HG02763 (cell line): ENCODE measurements around the gene FBN2.
"Not testable (repeated sequence)": the region's sequence is repeated elsewhere in the genome, so short reads cannot be mapped to it uniquely, and the experiment has no call there.

Experiments used
- ATAC-seq: cut with Tn5 transposase; IDR thresholded peaks from one replicate; pipeline ENCODE4 v1.9.1; 2021; ENCODE audit warnings: mild to moderate bottlenecking, moderate library complexity; ENCODE audit not compliant: unreplicated experiment

Gene FBN2

DNA sequence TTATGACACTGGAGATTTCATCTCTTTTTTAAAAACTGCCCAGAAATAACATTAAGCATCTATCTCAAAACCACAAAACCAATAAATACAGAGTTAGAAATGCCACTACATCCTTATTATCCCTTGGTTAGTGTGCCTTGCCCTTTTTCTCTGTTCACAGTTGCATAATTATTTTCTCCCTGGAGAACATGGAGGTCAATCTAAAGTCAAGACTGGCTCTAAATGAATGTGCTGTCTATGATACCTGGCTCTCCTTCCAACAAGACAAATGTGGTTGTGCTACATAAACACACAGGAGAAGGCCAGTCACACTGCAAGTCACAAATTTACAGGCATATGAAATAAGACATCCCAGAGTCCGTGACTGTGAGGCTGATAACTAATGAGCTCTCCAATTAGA, 2.8 kb downstream of the FBN2 start:
- ATAC-seq: no peak

DNA sequence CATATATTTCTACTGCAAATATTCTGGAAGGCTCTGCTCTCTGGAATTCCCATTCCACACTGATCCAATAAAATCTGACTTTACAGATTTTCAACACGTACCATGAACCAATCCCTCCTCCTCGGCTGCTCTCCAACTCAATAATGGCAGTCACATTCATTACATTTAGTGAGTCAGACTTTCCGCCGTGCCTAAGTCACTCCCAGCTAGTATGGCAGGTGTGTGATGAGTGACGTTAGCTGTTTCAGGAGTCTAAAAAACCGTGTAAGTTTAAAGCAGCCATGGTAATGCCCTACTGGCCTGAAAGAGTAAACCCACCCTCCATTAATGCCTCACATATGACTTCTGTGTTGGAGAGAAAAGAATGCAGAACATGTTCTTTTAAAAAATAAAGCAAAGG, 3.3 kb downstream of the FBN2 start:
- no peak for ATAC-seq

DNA sequence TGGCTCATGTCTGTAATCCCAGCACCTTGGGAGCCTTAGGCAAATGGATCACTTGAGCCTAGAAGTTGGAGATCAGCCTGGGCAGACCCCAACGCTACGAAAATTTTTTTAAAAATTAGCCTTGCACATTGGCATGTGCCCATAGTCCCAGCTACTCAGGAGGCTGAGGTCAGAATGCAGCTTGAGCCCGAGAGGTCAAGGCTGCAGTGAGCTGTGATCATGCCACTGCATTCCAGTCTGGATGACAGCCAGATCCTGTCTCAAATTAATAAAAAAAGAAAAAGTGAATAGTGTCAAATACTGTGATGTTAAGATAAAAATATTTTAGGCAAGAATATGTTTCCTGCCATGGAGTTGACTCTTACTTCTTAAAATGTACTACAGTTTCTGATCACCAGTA, 5.3 kb downstream of the FBN2 start:
- no peak for ATAC-seq

DNA sequence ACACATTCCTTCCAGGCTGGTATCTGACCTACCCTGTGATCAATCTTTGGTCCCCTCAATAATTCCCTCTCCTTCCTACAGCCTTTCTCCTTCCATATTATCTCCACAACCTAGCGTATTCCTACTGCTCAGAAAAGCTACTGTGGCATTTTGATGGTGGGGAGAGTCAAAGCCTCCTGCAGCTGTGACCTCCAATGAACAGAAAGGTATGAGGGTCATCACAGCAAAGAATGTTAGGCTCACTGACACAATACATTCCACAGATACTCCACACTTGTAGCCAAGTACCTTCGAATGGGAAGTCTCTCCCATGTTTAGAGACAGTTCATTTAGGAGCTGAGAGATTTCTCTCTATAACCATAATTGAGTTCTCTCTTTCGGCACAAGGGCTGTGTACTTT, 5.9 kb downstream of the FBN2 start:
- ATAC-seq: no peak

DNA sequence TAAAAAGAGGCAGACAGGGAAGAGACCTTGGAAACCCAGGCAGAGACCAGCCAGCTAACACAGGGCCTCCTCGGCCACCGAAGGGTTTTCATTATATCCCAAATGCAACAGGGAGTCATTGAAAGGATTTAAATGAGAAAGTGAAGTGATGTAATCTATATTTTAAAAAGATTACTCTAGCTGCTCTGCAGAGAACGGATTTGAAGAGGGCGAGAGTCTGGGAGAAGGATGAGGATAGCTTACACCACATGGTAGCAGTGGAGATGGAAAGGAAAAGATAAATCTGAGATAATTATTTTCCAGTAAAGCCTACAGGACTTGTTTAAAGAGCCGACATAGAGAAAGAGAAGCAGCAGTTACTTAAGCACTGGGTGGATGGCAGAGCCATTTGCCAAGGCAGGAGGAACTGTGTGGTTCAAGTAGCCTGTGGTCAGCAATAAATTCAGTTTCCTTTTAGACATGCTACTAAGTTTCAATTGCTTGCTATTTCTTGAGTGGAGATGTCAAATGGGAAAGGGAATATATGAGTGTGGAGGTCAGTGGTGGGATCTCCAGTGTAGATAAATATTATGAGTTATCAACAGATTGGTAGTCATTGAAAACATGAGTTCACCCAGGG, 9.3 kb downstream of the FBN2 start:
- ATAC-seq: no peak

DNA sequence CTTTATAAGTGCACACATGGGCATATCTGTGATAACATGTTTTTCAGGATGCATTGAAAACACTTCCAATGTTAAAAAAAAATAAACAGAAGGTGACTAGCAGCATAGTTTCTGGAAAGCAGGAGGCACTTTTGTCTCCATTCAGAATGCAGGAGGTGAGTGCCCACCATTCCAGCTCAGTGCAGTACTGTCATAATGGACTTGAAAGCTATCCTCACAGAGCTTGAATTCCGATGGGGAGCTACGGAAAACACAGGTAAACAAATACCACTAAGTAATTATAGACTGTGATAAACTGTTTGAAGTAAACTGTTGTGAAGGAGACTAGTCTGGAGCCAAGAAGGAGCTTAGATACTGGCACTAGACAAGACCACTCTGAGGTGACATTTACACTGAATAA, 9.9 kb downstream of the FBN2 start:
- no peak for ATAC-seq

DNA sequence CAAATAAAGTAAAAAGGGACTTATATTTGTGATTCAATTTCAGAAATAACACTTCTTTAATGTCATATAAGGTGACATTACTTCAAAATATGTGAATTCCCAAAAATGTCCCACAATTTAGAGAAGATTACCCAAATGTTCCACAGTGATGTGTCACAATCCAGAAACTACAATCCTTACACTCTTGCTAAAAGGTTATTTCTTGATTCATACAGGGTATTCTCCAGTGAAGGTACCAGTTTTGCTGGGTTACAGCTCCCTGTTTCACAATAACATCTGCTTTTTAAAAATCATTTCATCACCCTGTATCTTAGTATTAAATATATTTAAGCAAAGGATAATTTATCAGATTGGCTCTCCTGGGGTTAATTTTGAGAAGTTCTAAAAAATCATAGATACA, 11.0 kb downstream of the FBN2 start:
- ATAC-seq: no peak

DNA sequence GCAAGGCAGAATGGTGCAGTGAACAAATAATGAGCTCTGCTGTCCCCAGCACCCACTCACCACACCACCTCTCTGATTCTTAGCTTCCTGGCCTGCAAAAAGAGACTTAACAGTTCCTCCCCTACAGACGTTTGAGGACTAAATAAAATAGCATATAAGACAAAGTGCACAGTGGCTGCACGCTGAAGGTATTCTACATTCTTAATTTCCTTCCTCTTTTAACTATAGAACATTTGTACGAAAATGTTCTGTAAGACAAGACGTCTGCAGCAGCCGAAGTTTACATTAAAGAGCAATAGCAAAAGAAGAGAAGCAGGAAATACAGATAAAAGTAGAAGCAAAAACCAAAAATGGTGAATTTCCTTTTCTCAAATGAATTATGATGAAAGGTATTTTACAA, 15.7 kb downstream of the FBN2 start:
- ATAC-seq: no peak

DNA sequence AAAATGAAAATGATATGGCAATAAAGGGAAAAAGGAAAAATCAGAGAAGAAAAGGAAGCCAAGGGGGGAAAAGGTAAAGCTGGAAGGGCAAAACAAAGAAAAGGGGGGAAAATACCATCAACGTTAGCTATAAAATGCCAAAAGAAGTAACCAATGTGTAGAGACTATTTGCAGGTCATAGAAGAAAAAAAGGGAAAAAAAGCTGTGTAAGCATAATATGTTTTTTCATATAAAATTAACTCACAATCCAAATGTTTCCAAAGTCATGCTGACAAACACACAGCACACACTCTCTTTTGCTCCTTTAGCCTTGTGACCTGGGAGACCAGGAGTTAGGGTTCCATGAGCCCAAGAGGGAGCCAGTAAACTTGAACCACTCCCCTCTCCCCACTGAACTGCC, 18.2 kb downstream of the FBN2 start:
- ATAC-seq: no peak

DNA sequence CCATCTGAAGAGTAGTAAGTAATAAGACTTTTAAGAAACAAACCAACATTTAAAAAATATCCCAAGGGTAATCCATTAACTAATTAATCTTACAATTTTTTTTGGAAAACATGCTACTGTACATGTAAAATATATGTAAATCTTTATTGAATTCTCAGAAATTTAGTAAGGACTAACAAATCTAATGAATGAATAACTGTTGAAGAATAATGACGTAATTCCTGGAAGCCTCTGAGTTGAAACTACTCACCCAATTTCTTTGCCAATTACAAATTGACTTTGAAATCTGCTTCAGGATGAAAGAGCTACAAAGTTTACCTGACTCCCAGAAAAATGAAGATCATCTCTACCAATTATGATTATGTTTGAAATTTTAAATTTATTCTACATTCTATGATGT, 21.1 kb downstream of the FBN2 start:
- no peak for ATAC-seq

DNA sequence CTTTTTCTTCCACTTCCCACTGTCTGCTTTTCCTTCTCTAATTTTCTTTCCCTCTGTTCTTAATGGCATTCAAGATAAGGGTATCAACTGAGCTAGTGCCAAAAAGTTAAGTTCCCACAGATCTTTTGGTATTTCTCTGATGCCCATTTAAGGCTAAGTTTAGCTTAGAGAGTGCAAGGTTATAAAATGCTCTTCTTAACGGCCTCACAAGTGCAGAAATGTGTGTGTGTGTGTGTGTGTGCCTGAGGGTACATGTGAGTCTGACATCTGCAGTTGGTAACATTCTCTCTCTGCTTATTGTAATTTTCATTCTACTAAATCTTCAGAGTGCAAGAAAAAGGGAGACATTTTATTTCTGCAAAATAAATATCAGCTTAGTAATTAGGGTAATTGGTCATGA, 24.2 kb downstream of the FBN2 start:
- ATAC-seq: no peak

DNA sequence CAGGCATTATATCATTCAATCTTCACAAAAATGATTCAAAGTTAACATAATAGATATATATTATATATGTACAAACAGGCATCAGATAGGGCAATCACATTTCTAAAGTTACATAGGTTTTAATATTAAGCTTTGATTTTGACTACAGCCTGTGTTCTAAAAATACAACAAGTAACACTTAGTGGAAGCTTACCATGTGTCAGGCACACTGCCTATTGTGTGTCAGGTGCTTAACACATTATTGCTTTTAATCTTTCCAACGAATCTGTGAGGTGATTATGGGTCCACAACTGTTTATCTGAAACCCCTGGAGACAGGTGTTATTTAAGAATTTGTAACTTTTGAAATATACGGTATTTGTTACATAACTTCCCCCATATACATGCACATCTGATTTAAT, 25.2 kb downstream of the FBN2 start:
- ATAC-seq: no peak

DNA sequence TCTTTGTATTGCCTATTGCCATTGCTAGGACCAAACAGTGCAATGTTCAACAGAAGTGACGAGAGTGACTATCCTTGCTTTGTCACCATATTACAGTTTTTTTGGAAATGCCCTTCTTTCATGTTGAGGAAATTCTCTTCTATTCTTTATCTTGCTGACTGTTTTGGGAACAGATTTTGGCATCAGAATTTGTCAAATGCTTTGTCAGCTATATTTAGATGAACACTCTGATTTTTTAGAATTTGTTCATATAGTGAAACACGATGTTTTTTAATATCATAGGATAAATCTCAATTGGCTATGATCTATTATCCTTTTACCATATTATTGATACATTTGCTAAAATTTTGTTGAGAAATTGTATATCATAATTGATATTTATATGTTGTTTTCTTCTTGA, 31.4 kb downstream of the FBN2 start:
- ATAC-seq: no peak

DNA sequence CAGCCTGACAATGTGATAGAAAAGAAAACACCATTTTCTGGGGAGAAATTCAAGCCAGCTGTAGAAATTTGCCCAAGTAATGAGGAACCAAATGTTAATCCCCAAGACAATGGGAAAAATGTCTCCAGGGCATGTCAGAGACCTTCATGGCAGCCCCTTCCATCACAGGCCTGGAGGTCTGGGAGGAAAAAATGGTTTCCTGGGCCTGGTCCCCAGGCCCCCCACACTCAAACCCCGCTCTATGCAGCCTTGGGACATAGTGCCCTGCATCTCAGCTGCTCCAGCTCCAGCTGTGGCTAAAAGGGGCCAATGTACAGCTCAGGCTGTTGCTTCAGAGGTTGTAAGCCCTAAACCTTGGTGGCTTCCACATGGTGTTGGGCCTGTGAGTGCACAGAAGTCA, 34.3 kb downstream of the FBN2 start:
- not testable (repeated sequence) for ATAC-seq

DNA sequence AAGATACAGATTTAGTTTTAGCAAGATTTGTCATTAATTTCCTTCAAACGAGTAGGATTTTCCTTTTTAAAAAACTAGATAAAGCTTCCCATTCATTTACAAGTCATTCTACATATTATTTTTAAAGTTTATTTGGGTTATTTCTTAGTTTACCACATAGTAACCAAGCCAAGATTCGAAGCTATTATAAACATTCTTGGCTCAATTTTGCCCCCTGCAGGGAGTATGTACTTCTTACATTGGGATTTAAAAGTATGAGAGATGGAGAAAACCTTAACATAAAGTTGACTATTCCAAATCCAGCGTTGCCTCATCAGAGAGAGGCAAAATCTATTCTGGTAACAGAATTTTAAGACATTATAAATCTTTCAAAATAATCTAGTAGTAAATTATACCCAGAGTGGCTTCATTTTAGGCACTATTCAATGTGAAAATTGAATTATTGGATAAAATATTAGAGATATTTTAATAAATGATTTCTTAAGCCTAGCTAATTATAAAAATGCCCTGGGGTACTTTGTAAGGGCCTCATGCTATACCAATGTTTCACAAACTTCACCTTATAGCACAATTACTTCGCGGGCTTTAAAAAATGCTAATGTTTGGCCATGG, 39.1 kb downstream of the FBN2 start:
- ATAC-seq: no peak

DNA sequence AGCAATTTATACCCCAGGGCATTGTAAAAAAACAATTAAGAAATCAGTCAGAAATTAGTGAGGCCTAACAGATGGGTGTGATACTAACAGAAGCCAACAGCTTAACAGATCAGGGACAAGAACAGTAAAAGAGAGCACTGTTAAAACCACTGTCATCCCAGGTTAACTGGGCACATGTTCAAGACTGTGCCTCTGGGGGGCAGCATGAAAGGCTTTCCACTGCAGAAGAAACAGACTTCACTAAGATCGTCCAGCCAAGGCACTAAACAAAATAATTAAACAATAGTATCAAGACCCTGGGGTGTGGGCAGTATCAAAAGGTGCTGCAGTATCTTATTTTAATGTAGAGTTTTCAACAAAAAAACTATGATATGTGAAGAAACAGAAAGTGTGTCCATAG, 43.5 kb downstream of the FBN2 start:
- no peak for ATAC-seq

DNA sequence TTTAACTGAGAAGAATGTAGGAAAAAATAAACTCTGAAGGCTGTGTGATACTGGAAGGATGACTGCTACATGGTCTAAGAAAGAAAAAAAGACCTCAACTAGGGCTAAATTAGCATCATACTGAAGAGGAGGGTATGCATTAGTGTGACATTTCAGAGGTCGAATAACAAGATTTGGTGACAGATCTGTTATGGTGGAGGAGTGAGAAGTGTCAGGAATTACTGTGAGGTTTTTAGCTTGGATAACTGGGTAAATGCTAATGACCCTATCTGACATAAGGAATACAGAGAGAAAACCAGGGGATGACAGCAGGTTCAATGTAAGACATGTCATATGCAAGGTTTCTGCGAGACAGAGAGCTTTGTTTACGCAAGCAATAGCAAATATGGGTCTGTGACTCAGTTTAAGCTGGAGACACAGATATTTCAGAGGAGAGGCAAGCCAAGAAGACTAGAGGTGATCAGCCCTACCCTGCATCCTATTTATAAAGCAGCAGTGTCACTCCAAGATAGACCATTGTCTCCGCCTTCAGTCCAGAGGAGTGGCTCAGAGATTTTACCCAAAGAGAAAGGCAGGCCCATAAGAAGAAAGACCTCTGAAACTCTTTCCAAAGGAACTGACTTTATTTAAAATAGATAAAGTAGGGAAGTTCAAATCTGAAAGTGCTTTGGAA, 44.3 kb downstream of the FBN2 start:
- no peak for ATAC-seq

DNA sequence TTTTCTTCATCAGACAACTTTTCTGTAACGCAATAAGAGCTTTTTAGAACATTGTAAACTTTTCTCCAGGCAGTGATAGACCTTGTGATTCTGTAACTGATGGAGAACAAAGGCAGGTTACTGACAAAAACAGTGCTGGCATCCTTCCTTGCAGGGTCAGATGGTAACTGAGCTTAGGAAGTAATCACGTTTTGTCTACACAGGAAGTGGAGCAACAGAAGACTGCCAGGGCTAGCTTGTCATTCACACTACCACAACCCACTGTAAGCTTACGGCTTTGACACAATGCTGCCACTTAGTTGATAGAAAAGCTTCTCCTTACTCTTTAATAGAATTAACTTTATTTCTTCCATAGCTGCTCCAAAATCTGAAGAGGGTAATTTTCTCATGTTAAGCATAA, 46.8 kb downstream of the FBN2 start:
- no peak for ATAC-seq

DNA sequence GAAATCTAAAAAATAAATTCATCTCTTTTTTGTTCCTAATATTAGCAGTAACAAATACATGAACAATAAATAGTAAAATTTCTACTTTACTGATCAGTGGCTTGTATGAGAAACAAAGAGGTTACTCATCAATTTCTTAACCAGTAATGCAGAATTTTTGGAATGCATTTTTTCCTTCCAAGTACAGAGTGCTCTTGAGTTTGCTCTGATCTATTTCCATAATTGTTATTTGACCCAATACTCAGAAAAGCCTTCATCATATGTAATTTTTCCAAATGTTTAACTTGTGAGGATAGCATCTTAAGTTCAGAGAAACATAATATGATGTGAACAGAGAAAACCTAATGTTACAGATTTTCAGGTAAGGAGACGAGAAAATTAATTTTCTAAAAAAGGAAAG, 47.3 kb downstream of the FBN2 start:
- ATAC-seq: no peak

DNA sequence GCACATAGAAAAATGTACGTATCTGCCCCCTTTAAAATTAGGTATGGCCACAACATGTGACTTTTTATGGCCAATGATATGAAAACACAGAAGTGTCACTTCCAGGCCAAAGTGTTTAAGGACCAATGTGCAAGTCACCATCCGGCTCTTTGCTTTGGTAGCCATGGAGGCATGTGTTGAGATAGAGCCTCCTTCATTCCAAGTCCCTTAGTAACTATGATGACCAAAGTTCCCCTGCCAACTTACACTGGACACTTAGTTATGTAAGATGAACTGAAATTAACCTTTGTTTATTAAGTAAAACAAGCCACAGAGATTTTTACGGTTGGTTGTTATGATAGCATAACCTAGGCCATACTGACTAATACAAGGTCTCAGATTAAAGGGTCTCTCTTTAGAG, 51.0 kb downstream of the FBN2 start:
- ATAC-seq: no peak

DNA sequence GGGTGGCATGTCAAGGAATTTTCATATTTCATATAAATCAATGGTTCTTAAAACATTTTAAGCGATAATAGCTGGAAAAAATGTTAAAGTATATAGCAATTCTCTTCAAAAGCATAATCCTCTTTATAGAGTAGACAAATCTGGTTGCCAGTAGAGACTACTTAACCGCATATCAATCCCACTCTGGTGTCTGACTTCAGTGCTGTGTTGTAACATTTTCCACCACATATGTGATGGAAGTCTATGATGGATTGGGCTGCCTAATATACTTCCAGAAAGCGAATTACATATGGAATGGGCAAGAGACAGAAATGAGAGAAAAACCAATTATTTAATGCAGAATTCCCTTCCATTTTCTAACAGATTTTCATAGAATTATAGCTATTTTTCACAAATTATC, 54.3 kb downstream of the FBN2 start:
- ATAC-seq: no peak

DNA sequence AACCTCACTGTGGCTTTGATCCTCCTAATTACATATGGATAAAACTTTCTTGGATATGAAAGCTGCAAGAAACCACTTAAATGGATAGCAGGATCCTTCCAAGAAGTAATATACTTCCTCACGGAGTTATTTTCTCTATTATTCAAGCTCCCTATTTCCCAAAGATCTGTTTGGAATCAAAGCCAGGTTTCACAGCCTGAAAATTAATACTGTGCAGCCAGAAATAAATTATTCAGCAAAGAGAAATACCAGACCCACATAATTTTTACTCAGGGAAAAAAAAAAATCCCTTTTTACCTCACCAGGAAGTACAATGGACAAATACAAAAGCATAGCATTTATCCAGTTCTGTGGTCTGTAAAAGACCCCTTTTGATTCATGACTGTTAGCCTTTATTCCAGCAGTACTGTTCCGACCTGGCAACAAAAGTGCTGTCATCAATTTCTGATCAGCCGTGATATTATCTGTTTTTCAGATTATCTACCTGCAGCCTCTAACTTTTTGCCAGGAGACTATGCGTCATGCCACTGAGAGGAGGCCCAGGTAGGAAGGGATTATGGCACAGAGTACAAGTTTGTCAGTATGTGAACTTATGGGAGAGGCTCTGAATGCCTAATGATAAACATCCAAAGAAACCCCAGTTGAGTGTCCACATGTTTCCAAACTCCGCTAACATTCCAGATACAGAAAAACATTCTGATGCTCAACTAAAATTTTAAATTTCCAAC, 57.0 kb downstream of the FBN2 start:
- ATAC-seq: no peak
